ENCODE results near the gene OR7G3. TPM values are rescaled to one million over a fixed set of nuclear protein-coding genes. Genes with fewer than 3 reads are reported as not detected.

The OR7G3 gene
- total RNA-seq (2022) = not detected in 2 replicates
- Bru-seq, nascent RNA = not detected
- BruChase-seq, experiment 1, labeled RNA remaining after a 6-hour chase = not detected
- BruChase-seq, experiment 2, labeled RNA remaining after a 2-hour chase = not detected
- long read RNA-seq = 0 reads

DNA sequence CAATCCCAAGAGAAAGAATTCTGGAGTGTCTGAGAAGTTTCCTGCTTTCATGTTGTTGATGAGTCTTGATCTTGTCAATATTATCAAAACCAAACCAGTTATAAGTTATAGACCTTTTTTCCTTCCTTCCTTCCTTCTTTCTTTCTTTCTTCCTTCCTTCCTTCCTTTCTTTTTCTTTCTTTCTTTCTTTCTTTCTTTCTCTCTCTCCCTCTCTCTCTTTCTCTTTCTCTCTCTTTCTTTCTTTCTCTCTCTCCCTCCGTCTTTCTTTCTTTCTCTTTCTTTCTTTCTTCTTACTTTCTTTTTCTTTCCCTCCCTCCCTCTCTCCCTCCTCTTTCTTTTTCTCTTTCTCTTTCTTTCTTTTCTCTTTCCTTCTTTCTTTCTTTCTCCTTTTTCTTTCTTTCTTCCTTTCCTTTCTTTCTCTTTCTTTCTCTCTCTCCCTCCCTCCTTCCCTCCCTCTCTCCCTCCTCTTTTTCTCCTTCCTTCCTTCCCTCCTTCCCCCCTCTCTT lies at the start of gene OR7G3:
TSS of gene OR7G3 (minus strand) at position 51 of the 506 bp plus-strand sequence. CDS start at position 51, 0 bp downstream.
- intact Hi-C loops (cut with micrococcal nuclease; ENCODE audit: unreplicated experiment) = no loop called here
- peak within 1 kb of the TSS; percentile 56 for H3K27ac Mint-ChIP-seq (ENCODE audit: unreplicated experiment)
- H3K4me1 Mint-ChIP-seq (ENCODE audit: low read depth, unreplicated experiment) = no peaks in the 10 kb centered on the region
- TF ChIP-seq, protein P1, sequence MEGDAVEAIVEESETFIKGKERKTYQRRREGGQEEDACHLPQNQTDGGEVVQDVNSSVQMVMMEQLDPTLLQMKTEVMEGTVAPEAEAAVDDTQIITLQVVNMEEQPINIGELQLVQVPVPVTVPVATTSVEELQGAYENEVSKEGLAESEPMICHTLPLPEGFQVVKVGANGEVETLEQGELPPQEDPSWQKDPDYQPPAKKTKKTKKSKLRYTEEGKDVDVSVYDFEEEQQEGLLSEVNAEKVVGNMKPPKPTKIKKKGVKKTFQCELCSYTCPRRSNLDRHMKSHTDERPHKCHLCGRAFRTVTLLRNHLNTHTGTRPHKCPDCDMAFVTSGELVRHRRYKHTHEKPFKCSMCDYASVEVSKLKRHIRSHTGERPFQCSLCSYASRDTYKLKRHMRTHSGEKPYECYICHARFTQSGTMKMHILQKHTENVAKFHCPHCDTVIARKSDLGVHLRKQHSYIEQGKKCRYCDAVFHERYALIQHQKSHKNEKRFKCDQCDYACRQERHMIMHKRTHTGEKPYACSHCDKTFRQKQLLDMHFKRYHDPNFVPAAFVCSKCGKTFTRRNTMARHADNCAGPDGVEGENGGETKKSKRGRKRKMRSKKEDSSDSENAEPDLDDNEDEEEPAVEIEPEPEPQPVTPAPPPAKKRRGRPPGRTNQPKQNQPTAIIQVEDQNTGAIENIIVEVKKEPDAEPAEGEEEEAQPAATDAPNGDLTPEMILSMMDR (IDR thresholded peaks at IDR 0.05; ENCODE audit: unreplicated experiment) = no peak
- no TSS peak for BruUV-seq (replicated peaks)
- H3K36me3 Mint-ChIP-seq (ENCODE audit: insufficient read depth, unreplicated experiment) = no peaks in the 10 kb centered on the region
- no peak within 1 kb of the TSS for H3K4me3 Mint-ChIP-seq (ENCODE audit: low read depth, unreplicated experiment)
- no peaks in the 10 kb centered on the region for H3K27me3 Mint-ChIP-seq (ENCODE audit: unreplicated experiment)
- H3K9me3 Mint-ChIP-seq (ENCODE audit: low read depth, unreplicated experiment) = peaks cover 11% of the 10 kb centered on the region
- no peak for DNase-seq
- CTCF ChIA-PET = interaction anchor here (0.6 kb wide), 1 partner anchor 9 kb away, joined by 7 read pairs; no protein-coding TSS in a partner anchor

DNA sequence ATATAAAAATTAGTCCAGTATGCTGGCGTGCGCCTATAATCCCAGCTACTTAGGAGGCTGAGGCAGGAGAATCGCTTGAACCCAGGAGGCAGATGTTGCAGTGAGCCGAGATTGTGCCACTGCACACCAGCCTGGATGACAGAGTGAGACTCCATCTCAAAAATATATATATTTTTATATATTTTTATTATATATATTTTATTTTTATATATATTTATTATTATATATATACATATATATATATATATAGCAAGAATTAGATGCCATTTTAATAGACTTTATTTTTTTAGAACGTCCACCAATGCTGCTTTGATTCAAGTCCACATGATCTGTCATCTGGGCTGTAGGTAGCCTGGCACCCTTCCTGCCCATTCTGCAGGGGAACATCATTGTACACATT lies 48.6 kb upstream of the OR7G3 start:
- CTCF ChIA-PET = interaction anchor here (0.7 kb wide), 1 partner anchor 159 kb away, joined by 3 read pairs; no protein-coding TSS in a partner anchor
- no TSS peak for BruUV-seq (replicated peaks)
- Mint-ChIP-seq H3K27ac (ENCODE audit: unreplicated experiment) (no peak overlapping the region), H3K4me1 (ENCODE audit: low read depth, unreplicated experiment) (no peaks in the 10 kb centered on the region), H3K36me3 (ENCODE audit: insufficient read depth, unreplicated experiment) (no peaks in the 10 kb centered on the region), H3K4me3 (ENCODE audit: low read depth, unreplicated experiment) (no peak overlapping the region), H3K27me3 (ENCODE audit: unreplicated experiment) (no peaks in the 10 kb centered on the region), H3K9me3 (ENCODE audit: low read depth, unreplicated experiment) (peaks cover 14% of the 10 kb centered on the region)
- TF ChIP-seq, protein P1 (IDR thresholded peaks at IDR 0.05; ENCODE audit: unreplicated experiment) = no peak
- intact Hi-C loops (cut with micrococcal nuclease; ENCODE audit: unreplicated experiment) = no loop called here
- DNase-seq = no peak

DNA sequence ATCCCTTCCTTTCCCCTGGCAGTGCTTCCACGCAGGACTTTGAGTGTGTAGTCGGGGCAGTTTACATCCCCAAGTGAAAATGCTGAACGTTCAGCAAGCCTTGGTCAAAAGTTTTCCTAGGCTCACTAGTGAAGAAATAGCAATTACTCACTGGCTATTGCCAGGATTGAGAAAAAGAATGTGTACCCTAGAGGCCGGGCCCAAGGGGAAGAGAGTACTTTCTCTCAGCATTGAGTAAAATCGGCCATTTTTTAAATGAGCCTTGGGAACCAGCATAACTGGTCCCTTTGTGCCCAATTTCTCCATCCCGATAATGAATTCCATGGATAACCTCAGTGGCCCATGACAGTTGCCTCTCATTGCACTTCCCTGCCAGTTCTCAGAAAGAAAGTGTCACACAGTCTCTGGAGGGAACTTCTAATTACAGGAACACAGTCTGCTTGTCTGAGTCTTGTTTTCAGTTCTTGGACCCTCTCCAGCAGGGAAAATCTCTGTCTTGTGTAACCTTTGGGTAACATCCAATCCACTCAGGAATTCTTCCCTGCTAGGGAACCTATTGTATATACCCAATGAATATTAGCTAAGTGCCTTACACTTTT lies 44.7 kb upstream of the OR7G3 start:
- peaks cover 6% of the 10 kb centered on the region for H3K36me3 Mint-ChIP-seq (ENCODE audit: insufficient read depth, unreplicated experiment)
- intact Hi-C loops (cut with micrococcal nuclease; ENCODE audit: unreplicated experiment) = no loop called here
- no TSS peak for BruUV-seq (replicated peaks)
- H3K9me3 Mint-ChIP-seq (ENCODE audit: low read depth, unreplicated experiment) = peaks cover 9% of the 10 kb centered on the region
- H3K27ac Mint-ChIP-seq (ENCODE audit: unreplicated experiment) = no peak overlapping the region
- H3K4me1 Mint-ChIP-seq (ENCODE audit: low read depth, unreplicated experiment) = no peaks in the 10 kb centered on the region
- TF ChIP-seq, protein P1 (IDR thresholded peaks at IDR 0.05; ENCODE audit: unreplicated experiment) = no peak
- DNase-seq = no peak
- CTCF ChIA-PET = no interaction called here
- no peak overlapping the region for H3K4me3 Mint-ChIP-seq (ENCODE audit: low read depth, unreplicated experiment)
- H3K27me3 Mint-ChIP-seq (ENCODE audit: unreplicated experiment) = no peaks in the 10 kb centered on the region

DNA sequence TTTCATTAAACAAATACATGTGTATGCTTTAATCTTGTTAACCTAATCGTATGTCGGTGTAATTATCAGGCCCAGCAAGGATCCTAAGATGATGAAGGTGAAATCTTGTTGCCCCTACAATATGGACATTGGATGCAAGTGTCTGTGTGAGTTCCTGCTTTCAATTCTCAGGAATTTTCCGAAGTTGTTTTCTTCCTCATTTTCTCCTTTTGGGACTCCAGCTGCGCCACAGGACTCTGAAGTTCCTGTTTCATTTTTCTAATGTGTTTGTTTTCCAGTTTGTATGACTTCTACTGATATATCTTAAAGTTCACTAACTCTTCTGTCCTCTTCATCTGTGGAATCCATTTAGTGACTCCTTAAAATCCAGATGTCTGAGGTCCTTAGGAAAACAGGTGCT lies 40.1 kb upstream of the OR7G3 start:
- Mint-ChIP-seq H3K36me3 (ENCODE audit: insufficient read depth, unreplicated experiment) (peaks cover 37% of the 10 kb centered on the region), H3K27ac (ENCODE audit: unreplicated experiment) (peak overlapping the region; percentile 42), H3K4me1 (ENCODE audit: low read depth, unreplicated experiment) (no peaks in the 10 kb centered on the region), H3K9me3 (ENCODE audit: low read depth, unreplicated experiment) (peaks cover 9% of the 10 kb centered on the region), H3K4me3 (ENCODE audit: low read depth, unreplicated experiment) (no peak overlapping the region), H3K27me3 (ENCODE audit: unreplicated experiment) (no peaks in the 10 kb centered on the region)
- no TSS peak for BruUV-seq (replicated peaks)
- intact Hi-C loops (cut with micrococcal nuclease; ENCODE audit: unreplicated experiment) = no loop called here
- DNase-seq = no peak
- TF ChIP-seq, protein P1 (IDR thresholded peaks at IDR 0.05; ENCODE audit: unreplicated experiment) = no peak
- CTCF ChIA-PET = no interaction called here

All from Calu3 (cell line).